Activated B cell treated with CpG ODN at 0.5 μM for 24 hours (primary cell): ENCODE data around the gene MCCC2. TPM values are rescaled to one million over a fixed set of nuclear protein-coding genes. Genes with fewer than 3 reads are reported as not detected.
A peak's percentile ranks its signal among the peaks of the same experiment; 100 is the strongest.

Experiments
- ATAC-seq: fragments of 200-7000 bp; cut with Tn5 transposase; one replicate; pipeline ENCODE4 v1.10.0; 2021; ENCODE audit warnings: low read depth, mild to moderate bottlenecking, moderate library complexity
- CTCF ChIA-PET: fragments of 350-600 bp; sonication (Branson Sonifier 250); formaldehyde crosslinking; loops from one replicate; lab custom pipeline; 2021; ENCODE audit warnings: antibody characterized with exemption; lab: Charles Lee
- POLR2A ChIA-PET: fragments of 350-600 bp; sonication (Branson Sonifier 250); formaldehyde crosslinking; loops from one replicate; lab custom pipeline; 2021; ENCODE audit warnings: antibody characterized with exemption; lab: Charles Lee
- DNase-seq: peaks from one replicate; pipeline ENCODE4 v3.0.0; 2022
- H3K27ac Mint-ChIP-seq: one replicate; pipeline ENCODE4 v1.8.0; 2020; ENCODE audit warnings: mixed read lengths
- H3K27me3 Mint-ChIP-seq: one replicate; pipeline ENCODE4 v1.8.0; 2021; ENCODE audit warnings: mixed read lengths
- H3K36me3 Mint-ChIP-seq: one replicate; pipeline ENCODE4 v1.8.0; 2021; ENCODE audit warnings: low read depth, mixed read lengths
- H3K4me1 Mint-ChIP-seq: one replicate; pipeline ENCODE4 v1.8.0; 2021; ENCODE audit warnings: mixed read lengths
- H3K4me3 Mint-ChIP-seq: one replicate; pipeline ENCODE4 v1.8.0; 2020; ENCODE audit warnings: mild to moderate bottlenecking, mixed read lengths
- H3K9me3 Mint-ChIP-seq: one replicate; pipeline ENCODE4 v1.8.0; 2020; ENCODE audit warnings: mixed read lengths
- CTCF ChIP-seq: fragments of 200-600 bp; IDR thresholded peaks from one replicate; pipeline ENCODE4 v1.8.0; 2022; ENCODE audit warnings: antibody characterized with exemption, mild to moderate bottlenecking
- intact Hi-C: fragments of 100-400 bp; cut with micrococcal nuclease; formaldehyde crosslinking; loops from one replicate; pipeline ENCODE4 v1.15.1; 2024
- total RNA-seq: library from RNA; stranded (reverse); gene quantifications from 2 replicates; pipeline ENCODE4 v1.2.3, GENCODE V29; 2022

Gene MCCC2
- total RNA-seq, 1 donor from 2014 or later, result 70.4 TPM

DNA sequence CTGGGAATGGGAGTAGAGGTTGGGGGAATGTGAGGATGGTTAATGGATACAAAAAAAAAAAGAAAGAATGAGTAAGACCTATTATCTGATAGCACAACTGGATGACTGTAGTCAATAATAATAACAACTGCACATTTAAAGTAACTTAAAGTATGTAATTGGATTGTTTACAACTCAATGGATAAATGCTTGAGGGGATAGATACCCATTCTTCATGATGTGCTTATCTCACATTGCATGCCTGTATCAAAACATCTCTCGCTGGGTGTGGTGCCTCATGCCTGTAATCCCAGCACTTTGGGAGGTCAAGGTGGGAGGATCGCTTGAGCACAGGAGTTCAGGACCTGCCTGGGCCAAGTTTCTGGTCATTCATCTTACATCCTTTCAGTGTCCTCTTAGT, 34.6 kb downstream of the MCCC2 start:
- TF ChIP-seq CTCF, result no peak
- DNase-seq, result no peak
- ChIA-PET POLR2A (no interaction called here), CTCF (no interaction called here)
- intact Hi-C loops, result no loop called here
- ATAC-seq, result no peak
- Mint-ChIP-seq H3K27me3 (no peaks in the 10 kb centered on the region), H3K36me3 (peaks cover 79% of the 10 kb centered on the region), H3K27ac (peak overlapping the region; percentile 18), H3K4me1 (peaks cover 4% of the 10 kb centered on the region), H3K4me3 (no peak overlapping the region), H3K9me3 (peaks cover under 1% of the 10 kb centered on the region)

DNA sequence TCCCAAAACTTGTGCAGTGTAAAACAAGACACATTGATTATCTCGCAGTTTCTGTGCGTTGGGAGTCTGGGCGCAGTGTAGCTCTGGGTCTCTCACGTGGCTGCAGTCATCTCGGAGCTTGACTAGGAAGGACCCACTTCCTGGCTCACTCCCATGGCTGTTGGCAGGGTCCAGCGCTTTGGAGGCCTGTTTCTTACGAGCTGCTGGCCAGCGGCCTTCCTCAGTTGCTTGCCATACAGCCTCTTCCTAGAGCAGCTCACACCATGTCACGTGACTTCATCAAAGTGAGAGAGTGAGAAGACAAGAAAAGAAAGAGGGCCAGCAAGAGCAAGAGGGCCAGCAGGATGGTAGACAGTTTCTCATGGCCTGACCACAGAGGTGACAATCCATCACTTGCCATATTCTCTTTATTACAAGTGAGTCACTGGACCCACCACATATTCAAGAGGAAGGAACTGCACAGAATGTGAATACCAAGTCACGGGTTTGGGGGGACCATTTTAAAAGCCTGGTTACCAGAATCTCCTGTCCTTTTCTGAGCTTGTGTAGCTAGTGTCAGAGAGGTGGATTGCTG, 36.2 kb downstream of the MCCC2 start:
- DNase-seq, result no peak
- no peak for TF ChIP-seq CTCF
- Mint-ChIP-seq H3K9me3 (peaks cover 4% of the 10 kb centered on the region), H3K27me3 (no peaks in the 10 kb centered on the region), H3K27ac (no peak overlapping the region), H3K36me3 (peaks cover 78% of the 10 kb centered on the region), H3K4me3 (no peak overlapping the region), H3K4me1 (peaks cover 4% of the 10 kb centered on the region)
- CTCF ChIA-PET, result no interaction called here
- no peak for ATAC-seq
- intact Hi-C loops, result no loop called here
- POLR2A ChIA-PET, result no interaction called here

DNA sequence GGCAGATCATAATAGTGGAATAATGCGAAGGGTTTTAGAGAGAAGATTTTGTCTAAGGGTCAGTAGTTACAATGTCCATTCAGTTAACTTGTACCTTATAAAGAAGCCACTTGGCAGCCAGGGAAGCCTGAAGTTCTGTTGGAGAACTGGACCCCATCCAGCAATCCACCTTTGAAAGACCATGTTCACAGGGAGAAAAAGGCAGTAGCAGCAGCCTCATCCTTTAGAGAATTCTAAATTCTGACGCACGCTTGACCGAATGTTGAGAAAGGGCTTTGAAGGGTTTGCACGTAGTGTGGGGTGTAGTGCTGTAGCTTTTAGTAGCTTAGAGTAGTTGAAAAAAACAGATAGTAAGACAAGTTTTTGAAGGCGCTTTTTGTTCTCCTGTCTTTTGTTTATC, 42.8 kb downstream of the MCCC2 start:
- intact Hi-C loops, result no loop called here
- TF ChIP-seq CTCF, result no peak
- no peak for ATAC-seq
- H3K4me3 Mint-ChIP-seq, result no peak overlapping the region
- H3K9me3 Mint-ChIP-seq, result peaks cover 4% of the 10 kb centered on the region
- H3K27me3 Mint-ChIP-seq, result no peaks in the 10 kb centered on the region
- DNase-seq, result no peak
- ChIA-PET CTCF (no interaction called here), POLR2A (no interaction called here)
- peaks cover 12% of the 10 kb centered on the region for H3K4me1 Mint-ChIP-seq
- no peak overlapping the region for H3K27ac Mint-ChIP-seq
- peaks cover 65% of the 10 kb centered on the region for H3K36me3 Mint-ChIP-seq

DNA sequence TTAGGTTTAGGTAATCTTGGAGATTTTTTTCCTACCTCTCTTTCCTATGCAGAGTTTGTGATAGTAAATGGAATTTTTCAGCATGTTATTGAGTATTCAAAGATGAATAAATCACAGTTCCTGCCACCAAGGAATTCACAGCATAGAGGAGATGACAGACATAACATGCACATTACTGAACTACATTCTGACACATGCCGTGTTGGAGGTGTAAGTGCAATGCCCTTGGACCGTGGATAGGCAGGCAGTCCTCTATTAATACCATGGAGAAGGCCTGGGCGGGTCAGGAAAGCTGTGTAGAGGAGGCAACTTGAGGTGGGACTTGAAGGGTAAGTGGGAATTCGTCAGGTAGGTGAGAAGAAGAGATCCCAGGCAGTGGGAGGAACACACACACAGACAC, 43.9 kb downstream of the MCCC2 start:
- Mint-ChIP-seq H3K9me3 (peaks cover 4% of the 10 kb centered on the region), H3K27ac (no peak overlapping the region), H3K4me1 (peaks cover 12% of the 10 kb centered on the region), H3K27me3 (no peaks in the 10 kb centered on the region), H3K36me3 (peaks cover 65% of the 10 kb centered on the region), H3K4me3 (no peak overlapping the region)
- ChIA-PET CTCF (no interaction called here), POLR2A (no interaction called here)
- ATAC-seq, result no peak
- DNase-seq, result no peak
- no peak for TF ChIP-seq CTCF
- intact Hi-C loops, result no loop called here

GRCh38 chr5:71632168-71632567, 45.0 kb downstream of the MCCC2 start:
- ATAC-seq (no peak), DNase-seq (no peak)
- H3K4me1 Mint-ChIP-seq, result peaks cover 12% of the 10 kb centered on the region
- intact Hi-C loops, result no loop called here
- H3K27me3 Mint-ChIP-seq, result no peaks in the 10 kb centered on the region
- no peak overlapping the region for H3K4me3 Mint-ChIP-seq
- peaks cover 58% of the 10 kb centered on the region for H3K36me3 Mint-ChIP-seq
- ChIA-PET POLR2A (no interaction called here), CTCF (no interaction called here)
- H3K27ac Mint-ChIP-seq, result no peak overlapping the region
- no peak for TF ChIP-seq CTCF
- H3K9me3 Mint-ChIP-seq, result no peaks in the 10 kb centered on the region
